Stimulated activated naive CD4-positive, alpha-beta T cell (primary cell): Measurements from ENCODE around the gene STAG2.
"Not testable (repeated sequence)": the region's sequence is repeated elsewhere in the genome, so short reads cannot be mapped to it uniquely, and the experiment has no call there.

ENCODE experiments used
- DNase-seq, 6 experiments: peaks; one replicate each; lab custom pipeline; 2025; lab: John Stamatoyannopoulos, UW

Gene STAG2

DNA sequence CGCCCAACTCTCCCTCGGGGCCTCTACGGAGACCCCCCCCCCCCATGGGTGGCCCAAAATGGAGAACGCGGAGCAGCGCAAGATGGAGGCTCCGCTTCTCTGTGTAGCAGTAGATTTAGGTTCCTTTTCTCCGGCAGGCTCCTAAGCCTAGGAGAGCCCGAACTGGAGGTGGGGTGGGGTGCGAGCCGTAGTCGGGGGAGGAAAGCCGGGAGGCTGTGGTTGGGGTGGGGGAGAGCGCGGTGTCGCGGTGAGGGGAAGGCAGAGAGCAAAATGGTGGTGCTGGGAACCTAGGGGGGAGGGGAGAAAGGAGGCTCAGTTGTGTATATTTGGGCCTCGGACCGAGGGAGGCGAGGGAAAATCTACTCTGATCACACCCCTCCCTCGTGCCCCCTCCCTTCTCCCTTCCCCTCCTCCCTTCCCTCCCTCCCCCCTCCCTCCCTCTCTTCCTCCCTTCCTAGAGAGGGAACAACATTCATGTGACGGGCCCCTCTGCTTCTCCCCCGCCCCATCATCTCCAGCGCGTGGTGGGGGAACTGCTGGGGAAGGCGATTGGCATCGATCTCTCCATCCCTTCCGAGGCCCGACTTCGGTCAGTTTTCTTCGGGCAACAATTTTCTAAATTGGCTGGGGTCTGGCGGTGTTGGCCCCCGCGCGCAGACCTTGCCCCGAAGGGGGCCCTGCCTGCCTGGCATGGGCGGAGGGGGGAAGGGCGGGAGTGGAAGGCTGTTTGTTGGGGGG, at the start of gene STAG2:
TSS of gene STAG2 (plus strand) at position 439 of the 738 bp plus-strand sequence. CDS start 60,922 bp downstream, outside the sequence.
- DNase-seq: peak; percentile 27 to 81 (median 52)

DNA sequence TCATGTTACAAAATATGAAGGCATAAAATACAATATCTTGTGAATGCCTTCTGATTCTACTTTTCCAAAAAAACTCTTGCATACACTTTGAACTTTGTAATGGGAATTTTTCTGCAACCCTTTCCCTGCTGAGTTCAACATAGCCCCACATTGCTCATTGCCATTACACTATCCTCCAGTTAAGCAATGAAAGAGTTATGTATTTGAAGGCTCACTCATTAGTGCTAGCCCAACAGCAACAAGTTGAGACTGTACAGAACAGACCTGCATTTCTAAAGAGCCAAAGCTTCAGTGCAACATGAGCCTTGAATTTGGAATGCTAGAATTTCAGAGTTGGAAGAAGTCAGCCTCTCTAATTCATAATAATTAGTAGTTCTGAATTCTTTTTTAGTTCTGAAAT, 44.4 kb upstream of the STAG2 start:
- DNase-seq: no peak

DNA sequence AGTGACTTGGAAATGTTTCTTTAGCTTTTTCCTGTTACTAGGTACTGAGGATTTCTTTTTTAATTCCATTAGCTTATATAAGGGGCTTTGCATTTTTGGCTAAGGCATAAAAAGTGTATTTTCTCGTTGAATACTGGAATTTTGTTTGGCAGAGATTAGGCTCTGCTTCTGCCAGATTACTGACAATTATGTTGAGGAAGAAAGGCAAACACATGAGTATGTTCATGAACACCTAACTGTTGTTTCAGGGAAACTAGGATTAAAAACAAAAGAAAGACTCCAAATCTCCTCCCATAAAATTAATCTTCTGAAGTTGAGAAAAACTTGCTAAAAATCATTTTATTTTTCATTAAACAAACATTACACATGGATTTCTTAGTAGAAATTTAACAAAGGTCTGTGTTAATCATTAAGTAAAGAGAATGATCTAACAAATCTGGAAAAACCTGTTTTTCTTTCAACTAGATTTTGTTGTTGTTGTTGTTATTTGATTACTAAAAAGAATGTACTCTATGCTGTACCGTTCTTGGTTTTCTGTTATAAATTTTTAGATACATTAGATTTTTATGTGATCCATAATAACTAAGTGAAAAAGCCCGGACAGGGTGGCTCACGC, 43.3 kb upstream of the STAG2 start:
- no peak for DNase-seq

DNA sequence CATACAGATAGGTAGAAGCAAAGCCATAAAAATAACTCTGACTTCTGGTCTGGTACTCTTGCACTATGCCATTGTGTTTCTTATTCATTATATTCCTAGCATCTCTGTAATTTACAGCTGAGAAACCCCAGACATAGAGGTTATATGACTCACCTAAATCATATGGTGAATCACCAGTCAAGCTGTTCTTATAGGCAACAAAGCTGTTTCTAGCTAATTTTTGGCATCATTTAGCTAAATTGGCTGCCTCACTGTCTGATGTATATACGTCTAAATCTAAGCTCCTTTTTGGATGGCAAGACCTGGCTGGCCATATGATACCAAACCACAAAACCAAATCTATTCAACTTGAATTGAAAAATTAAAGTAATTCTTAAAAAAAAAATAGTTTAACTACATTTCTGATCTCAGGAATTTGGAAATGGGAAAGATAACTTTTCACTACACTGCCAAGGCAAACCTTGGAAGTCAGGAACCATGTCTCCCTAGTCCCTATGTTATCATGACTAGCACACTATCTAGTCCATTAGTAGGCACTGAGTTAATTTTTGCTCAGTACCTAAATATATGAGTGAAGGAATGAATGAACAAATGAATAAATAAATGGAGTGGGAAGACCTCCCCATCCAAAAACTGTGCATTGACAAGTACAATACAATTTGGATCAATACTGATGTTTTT, 41.3 kb upstream of the STAG2 start:
- no peak for DNase-seq

DNA sequence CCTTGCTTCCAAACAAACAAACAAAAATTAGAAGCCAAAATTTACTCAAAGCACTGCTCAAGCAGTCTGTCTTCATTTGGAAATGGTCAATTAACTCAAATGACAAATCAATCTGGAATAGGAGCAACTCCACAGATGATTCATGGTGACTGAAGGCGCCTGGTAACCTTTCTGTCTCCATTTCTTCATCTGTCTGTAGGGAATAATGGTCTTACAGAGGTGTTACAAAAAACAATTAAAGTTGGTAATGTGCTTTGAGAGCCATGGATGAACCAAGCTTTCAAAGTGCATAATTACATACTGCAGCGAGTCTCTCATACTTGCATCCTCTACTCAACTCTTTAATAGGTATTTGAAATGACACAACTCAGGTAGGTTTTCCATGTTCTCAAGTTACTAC, 38.3 kb upstream of the STAG2 start:
- DNase-seq: no peak

DNA sequence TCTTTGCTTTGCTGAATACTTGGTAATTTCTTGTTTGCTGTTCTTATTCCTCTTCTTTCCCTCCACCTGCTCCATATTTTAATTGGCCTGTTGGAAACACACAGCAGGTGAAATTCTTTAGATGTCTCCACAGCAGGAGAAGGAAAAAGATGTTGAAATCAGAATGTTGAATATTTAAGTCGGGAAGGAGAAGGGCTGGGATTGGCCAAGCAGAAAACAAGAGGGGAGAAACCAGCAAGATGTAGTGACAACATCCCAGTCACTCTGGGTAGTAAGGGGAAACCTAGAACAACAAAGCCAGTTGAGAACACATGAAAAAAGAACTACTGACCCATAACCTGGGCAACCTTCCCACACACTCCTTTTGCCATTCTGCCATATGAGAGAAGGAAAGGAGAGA, 37.3 kb upstream of the STAG2 start:
- DNase-seq: no peak

DNA sequence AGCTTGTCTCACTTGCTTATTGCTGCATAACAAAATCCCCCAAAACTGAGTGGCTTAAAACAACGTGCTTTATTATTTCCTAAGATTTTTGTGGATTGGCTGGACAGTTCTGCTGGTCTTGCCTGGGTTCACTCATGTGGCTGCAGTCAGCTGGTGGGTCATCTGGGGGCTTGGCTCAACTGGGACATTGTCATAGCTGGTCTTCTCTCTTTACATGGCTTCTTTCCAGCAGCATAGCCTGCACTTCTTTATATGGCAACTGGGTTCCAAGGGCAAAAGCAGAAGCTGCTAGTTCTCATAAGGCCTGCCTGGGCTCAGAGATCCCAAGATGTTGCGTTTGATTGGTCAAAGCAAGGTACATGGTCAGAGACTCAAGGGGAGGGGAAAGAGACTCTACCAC, 33.7 kb upstream of the STAG2 start:
- no peak for DNase-seq

DNA sequence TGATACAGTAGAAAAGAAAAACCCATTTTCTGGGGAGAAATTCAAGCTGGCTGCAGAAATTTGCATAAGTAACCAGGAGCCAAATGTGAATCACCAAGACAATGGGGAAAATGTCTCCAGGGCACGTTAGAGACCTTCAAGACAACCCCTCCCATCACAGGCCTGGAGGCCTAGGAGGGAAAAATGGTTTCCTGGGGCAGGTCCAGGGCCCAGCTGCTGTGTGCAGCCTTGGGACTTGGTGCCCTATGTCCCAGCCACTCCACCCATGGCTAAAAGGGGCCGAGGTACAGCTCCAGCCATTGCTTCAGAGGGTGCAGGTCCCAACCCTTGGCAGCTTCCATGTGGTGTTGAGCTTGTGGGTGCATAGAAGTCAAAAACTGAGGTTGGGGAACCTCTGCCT, 29.5 kb upstream of the STAG2 start:
- not testable (repeated sequence) for DNase-seq

DNA sequence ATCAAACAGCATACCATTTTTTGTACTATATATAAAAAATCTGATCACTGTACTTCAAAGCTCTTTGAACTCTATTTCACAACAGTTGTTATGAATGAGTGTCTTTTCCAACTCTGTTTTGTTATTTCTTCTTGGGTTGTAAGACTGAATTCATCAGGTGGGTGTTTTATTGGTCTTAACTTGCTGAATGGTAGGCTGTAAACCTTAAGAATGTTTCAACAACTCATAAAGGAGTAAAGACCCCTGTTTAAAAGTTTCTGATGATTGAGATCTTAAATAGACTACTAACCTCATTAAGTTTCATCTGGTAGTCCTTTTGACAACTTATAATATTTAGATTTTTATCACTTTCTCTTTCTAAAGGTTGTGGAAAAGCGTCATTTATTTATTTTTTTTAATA, 18.4 kb upstream of the STAG2 start:
- no peak for DNase-seq

DNA sequence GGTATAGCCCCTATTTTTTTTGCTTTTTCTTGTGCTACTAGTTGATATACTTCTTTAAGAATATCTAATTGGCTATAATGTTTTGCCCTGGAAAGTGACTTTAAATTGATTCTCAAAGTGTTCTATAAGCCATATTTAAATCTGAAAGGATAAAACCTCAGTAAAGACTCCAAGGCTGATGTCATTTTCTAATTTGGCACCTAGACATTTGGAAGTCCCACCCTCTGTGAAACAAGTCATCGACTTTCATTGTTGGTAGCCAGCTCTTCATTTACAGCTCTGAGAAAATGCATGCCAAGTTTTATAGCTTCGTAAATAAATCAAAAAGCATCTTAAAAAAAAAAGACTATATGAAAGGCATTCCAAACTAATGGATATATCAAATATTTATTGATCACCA, 18.0 kb upstream of the STAG2 start:
- DNase-seq: no peak

DNA sequence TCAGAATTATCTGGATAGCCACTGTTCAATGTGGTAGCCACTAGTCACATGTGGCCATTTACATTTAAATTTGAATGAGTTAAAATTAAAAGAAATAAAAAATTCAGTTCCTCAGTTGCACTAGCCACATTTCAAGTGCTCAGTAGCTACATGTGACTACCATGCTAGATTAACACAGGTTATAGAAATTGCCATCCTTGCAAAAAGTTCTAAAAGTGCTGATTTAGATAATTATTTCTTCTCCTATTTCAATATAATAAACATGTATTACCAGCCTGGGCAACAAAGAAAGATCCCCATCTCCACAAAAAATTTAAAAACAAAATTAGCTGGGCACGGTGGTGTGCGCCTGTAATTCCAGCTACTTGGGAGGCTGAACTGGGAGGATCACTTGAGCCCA, 11.7 kb upstream of the STAG2 start:
- DNase-seq: no peak

DNA sequence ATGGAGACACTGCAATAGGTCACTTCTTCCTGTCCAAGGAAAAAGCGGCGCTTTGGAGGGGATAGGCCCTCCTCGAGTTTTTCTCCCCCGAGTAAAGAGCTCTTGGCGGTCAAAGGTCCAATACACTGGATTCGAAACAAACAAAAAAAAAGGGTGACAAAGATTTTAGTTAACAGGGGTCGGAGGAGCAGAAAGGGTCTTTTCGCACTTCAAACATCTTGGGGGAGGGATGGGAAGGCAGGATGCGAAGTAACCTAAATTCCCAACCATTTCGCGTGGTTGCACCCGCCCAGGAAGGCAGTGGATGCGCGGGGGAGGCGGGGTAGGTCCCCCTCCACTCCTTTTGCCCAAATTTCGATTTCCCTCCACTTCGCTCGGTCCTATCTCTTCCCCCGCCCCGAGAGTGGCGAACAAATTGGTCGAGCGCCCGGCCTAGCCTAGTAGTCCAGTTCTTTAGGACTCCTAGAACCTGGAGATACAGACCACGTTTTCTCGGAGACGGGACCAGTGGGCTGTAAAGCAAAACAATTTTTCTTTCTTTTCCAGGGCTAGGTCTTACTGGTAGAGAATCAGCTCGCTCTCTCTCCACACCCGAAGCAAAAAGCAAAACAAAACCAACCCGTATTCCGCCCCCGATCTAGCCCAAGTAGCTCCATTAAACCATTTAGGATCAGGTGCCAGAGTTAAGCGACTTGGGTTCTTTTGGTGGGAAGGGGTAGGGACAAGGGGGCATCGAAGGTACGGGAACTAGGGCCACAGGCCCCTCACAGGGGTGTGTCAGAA, 2.0 kb upstream of the STAG2 start:
- peak in 1 of 6 experiments; percentile 21 for DNase-seq

DNA sequence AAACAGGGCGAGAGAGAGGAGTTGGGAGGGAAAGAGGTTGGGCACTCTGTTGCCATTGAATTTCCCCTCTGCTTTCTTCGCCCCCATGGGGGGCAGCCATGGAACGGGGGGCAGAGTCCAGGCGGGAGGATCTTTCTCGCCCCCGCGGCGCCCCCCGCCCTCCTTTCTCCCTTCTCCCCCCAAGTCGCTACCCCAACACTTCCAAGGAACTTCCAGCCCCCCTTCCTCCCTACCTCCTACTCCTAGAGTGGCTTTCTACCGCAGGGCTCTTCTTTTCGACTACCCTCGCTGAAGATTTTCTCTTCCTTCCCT, 594 bp upstream of the STAG2 start:
- no peak for DNase-seq

DNA sequence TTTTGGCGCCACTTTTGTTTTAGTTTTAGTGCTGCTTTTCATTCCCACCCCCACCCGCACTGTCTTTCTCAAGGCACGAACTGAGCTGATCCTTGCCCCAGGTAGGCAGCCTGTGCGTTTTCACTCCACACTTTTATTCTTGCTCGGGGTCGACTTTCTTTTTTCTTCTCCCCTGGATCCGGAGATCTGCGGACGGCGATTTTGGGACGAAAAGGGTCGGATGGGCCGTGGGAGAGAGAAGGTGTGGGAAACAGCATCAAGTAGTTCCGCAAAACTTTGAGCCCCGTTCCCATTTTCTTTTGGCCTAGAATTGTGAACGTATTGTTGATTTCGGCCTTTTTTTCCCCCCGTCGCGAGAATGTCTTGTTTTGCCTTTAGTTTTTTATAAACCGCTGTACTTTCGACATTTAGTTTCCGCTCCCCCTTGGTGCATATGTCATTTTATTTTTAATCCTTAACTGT, 531 bp downstream of the STAG2 start:
- no peak for DNase-seq

DNA sequence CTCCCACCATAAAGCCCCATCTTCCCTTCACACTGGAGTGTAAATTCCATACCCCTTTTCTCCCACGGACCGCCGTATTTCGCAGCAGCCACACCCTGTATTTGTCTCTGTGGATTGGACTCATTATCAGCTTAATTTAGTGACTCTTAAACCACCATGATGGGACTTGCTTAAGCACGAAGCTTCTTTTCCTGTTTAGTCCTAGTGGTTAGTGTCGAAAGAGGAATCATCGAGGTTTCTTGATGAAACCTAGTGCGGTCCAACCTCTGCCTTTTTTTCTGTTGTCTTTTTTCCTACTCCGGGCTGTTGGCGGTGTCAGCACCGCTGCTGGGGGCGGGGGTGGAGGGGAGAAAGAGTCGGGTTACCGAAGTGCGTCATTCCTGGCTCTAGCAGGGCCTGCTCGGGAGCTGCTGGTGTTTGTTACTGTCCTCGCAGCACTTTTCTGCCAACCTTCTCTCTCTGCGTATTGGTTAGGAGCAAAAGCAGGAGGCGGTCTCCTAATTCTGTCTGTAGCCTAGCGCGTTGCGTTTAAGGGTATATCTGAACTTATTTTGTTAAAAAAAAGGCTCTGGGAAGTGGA, 1.4 kb downstream of the STAG2 start:
- peak; percentile 65 to 87 (median 80) for DNase-seq

DNA sequence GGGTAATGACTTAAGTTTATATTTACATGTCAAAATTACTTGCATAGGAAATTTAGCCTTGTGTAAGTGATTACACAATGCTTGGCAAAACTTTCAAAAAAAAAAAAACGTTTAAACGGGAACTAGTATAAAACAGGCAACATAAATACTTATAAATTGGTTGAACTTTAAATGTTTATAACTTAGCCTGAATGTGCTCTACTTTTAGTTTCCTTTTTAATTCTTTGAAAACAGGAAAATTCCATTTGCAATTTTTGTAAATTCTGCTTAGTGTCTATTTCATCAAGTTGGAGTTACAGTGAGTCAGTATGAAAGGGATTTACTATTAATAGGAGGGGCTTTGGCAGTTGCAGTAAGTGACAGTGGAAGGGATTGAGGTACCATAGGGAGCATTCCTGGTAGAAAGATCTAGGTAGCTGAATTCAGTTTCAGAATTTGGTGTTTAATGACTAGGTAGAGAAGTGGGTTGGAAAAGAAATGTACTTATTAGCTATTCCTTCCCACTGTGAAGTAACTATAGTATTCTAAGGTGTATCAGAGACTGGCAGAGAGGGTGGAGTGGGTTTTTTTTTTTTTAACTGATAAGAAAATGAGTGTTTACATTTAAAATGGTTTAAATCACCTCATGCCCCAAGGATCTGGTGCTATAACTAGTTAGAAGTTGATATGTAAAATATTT, 2.8 kb downstream of the STAG2 start:
- no peak for DNase-seq

DNA sequence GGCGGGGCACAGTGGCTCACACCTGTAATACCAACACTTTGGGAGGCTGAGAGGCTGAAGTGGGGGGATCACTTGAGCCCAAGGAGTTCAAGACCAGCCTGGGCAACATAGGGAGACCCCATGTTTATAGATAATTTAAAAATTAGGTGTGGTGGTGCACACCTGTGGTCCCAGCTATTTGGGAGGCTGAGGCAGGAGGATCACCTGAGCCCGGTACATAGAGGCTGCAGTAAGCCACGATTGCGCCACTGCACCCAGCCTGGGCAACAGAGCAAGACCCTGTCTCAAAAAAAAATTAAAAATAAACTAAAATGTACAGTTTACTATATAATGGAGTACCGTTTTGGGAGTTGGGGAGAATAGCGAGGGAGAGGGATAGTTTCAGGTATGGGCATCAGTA, 4.2 kb downstream of the STAG2 start:
- DNase-seq: no peak

DNA sequence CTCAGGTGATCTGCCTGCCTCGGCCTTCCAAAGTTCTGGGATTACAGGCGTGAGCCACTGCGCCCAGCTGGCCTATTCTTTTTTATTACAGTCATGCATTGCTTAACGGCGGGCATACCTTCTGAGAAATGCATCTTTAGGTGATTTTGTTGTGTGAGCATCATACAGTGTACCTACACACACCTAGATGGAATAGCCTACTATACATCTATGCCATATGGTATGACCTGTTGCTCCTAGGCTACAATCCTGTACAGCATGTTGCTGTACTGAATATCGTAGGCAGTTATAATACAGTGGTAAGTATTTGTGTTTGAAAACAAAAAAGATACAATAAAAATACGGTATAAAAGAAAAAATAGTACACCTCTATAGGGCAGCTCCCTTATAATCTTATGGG, 6.0 kb downstream of the STAG2 start:
- no peak for DNase-seq

DNA sequence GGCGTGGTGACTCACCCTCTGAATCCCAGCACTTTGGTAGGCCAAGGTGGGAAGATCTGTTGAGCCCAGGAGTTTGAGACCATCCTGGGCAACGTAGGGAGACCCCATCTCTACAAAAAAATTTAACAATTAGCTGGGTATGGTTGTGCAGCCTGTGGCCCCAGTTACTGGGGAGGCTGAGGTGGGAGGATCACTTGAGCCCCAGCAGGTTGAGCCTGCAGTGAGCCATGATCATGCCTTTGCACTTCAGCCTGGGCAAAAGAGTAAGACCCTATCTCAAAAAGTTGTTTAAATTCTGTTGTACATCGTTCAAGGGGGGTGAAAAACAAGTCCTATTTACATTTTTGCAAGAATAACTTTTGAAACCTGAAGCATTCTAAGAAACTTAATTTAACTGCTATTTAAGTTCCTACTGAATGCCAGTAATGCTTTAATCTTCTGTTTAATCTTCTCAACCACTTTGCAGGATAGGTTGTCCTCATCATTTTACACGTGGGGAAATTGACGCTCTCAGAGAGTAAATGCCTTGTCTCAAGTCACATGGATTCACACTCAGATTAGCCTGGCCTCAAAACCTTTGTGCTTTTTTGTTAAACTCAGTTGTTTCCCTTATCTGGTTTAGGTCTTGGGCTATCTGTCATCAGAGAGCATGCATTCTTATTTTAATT, 7.0 kb downstream of the STAG2 start:
- no peak for DNase-seq

DNA sequence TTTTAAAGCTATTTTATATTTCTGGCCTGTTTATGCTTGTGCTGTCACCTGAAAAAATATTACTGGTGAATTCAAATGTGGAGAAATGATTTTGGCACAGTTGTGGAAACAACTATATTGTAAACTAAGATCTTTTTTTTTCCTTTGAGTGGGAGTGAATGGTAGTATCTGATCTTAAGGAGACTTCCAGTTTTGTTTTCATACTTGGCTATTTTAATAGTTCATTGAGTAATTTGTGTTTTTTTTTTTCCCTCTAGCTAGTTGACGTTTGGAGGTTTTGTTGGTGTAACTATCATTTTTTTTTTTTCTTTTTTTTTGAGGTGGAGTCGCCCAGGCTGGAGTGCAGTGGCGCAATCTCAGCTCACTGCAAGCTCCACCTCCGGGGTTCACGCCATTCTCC, 10.5 kb downstream of the STAG2 start:
- DNase-seq: no peak

DNA sequence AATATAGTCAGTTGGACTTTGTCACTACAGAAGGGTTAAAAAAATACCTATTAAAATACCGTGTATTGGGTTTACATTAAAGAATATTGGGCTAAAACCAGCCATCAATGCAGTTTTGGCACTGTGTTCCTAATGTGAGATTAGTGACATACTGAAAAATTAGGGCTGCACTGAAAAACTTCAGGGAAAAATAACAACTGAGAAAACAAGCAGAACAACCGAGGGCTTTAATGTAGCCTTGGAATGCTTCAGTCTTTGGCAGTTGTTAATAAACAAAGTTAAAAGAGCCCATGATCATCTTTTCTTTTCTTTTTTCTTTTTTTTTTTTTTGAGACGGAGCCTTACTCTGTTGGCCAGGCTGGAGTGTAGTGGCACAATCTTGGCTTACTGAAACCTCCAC, 12.4 kb downstream of the STAG2 start:
- DNase-seq: no peak
